Psoas muscle (tissue), 8 donors: ENCODE data around the gene PRMT6. TPM values are rescaled to one million over a fixed set of nuclear protein-coding genes. Genes with fewer than 3 reads are reported as not detected.
"Not testable (repeated sequence)": the region's sequence is repeated elsewhere in the genome, so short reads cannot be mapped to it uniquely, and the experiment has no call there.

ENCODE experiments used
- ATAC-seq, 4 donors: fragments of 200-7000 bp; cut with Tn5 transposase; one replicate each; pipeline ENCODE4 v1.9.1; 2020; ENCODE audit warnings: moderate library complexity in 3 of 4, mild to moderate bottlenecking in 2 of 4
- DNase-seq, 2 donors: peaks; one replicate each; pipeline ENCODE4 v3.0.0-alpha.2; 2020
- H3K27ac ChIP-seq: fragments of 200-600 bp; one replicate; pipeline ENCODE4 v1.8.0; 2022
- H3K27me3 ChIP-seq, 3 donors: fragments of 200-600 bp in 1 of 3; one replicate each; pipeline versions ENCODE4 v1.6.1 to v1.8.0; 2013 to 2022; ENCODE audit warnings: low read length in 2 of 3, mild to moderate bottlenecking in 2 of 3, moderate library complexity in 1 of 3; ENCODE audit not compliant: insufficient read depth in 3 of 3
- H3K36me3 ChIP-seq, 2 donors: fragments of 200-600 bp in 1 of 2; one replicate each; pipeline versions ENCODE4 v1.6.1 to v1.8.0; 2013 to 2022; ENCODE audit warnings: low read depth in 1 of 2, mild to moderate bottlenecking in 1 of 2, moderate library complexity in 1 of 2; ENCODE audit not compliant: insufficient read depth in 1 of 2
- H3K4me1 ChIP-seq: fragments of 200-600 bp; one replicate; pipeline ENCODE4 v1.8.0; 2022
- H3K4me3 ChIP-seq: fragments of 200-600 bp; one replicate; pipeline ENCODE4 v1.8.0; 2022; ENCODE audit warnings: mild to moderate bottlenecking
- H3K9me3 ChIP-seq: fragments of 200-600 bp; one replicate; pipeline ENCODE4 v1.8.0; 2022
- CTCF ChIP-seq: fragments of 200-600 bp; IDR thresholded peaks from one replicate; pipeline ENCODE4 v1.8.0; 2022; ENCODE audit warnings: antibody characterized with exemption
- WGBS, 3 donors: extraction: QIAGEN DNeasy Blood & Tissue Kit; methylation state at CpG; one replicate each; pipeline versions ENCODE4 v1.1.6 to v1.1.7; 2013; 5-methylcytosine and 5-hydroxymethylcytosine counted together
- intact Hi-C, 2 donors: fragments of 100-400 bp; cut with DNase I; formaldehyde crosslinking; loops; one replicate each; pipeline versions ENCODE4 v1.11.0 to v1.14.2; 2022
- polyA plus RNA-seq, 3 donors: library from polyadenylated mRNA; stranded (reverse); fragments of 200-250 nt; gene quantifications; one replicate each; pipeline ENCODE4 v1.2.3, GENCODE V29; 2013
- total RNA-seq, 4 donors: library from RNA; stranded (reverse); fragmentation: NEBNext Ultra II Directional in 2 of 4; extraction: Animal tissue kit (Norgen Biotek cat#: 25700) in 2 of 4; gene quantifications; one replicate each; pipeline versions ENCODE4 v1.2.1 to v1.2.4, GENCODE V29; 2021 to 2023
- donor health status: healthy with polysubstance abuse.
- donor health status: DM: no; HTN: no; CAD: no; lungs with moderate emphysema.
- donor health status: Bipolar disorder and iron deficiency.
- donor health status: healthy.
- donor health status: DM: yes; HTN: yes; CAD: no.
- donor health status: DM: no; HTN: no; CAD: no.
- donor health status: DM: no; HTN: no; CAD: no.
- donor health status: DM: yes; HTN: yes; CAD: no.

Gene PRMT6
- total and polyA plus RNA-seq, 7 donors = 0.95 to 3.9 (median 2.8) TPM

- intact Hi-C loops = no loop called here
- ATAC-seq = no peak
- no peaks in the 10 kb centered on the region for H3K4me1 ChIP-seq
- H3K9me3 ChIP-seq = peaks cover 4% of the 10 kb centered on the region
- H3K27ac ChIP-seq = no peak overlapping the region
- no peak for DNase-seq
- WGBS, 3 donors = 77 to 94% (median 84%) methylated on average over 5 of the region's 5 CpGs
- no peaks in the 10 kb centered on the region for H3K27me3 ChIP-seq
- no peak overlapping the region for H3K4me3 ChIP-seq
- H3K36me3 ChIP-seq = no peaks in the 10 kb centered on the region
- TF ChIP-seq CTCF = no peak
Observed at GRCh38 chr1:107018445-107018844, 38.0 kb upstream of the PRMT6 start.

- no peak for DNase-seq
- WGBS, 3 donors = 69 to 81% (median 74%) methylated on average over 3 of the region's 3 CpGs
- H3K27ac ChIP-seq = no peak overlapping the region
- TF ChIP-seq CTCF = no peak
- no peaks in the 10 kb centered on the region for H3K36me3 ChIP-seq
- no peak for ATAC-seq
- no peak overlapping the region for H3K4me3 ChIP-seq
- no peaks in the 10 kb centered on the region for H3K4me1 ChIP-seq
- intact Hi-C loops = no loop called here
- H3K27me3 ChIP-seq = no peaks in the 10 kb centered on the region
- H3K9me3 ChIP-seq = peaks cover 4% of the 10 kb centered on the region
Observed at GRCh38 chr1:107019166-107019565, 37.3 kb upstream of the PRMT6 start.

DNA sequence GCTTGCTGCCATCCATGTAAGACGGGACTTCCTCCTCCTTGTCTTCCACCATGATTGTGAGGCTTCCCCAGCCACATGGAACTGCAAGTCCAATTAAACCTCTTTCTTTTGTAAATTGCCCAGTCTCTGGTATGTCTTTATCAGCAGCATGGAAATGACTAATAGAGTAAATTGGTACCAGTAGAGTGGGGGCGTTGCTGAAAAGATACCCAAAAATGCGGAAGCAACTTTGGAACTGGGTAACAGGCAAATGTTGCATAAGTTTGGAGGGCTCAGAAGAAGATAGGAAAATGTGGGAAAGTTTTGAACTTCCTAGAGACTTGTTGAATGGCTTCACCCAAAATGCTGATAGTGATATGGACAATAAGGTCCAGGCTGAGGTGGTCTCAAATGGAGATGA lies 17.6 kb upstream of the PRMT6 start:
- H3K27me3 ChIP-seq, H3K4me3 ChIP-seq, H3K36me3 ChIP-seq, intact Hi-C loops, DNase-seq, H3K9me3 ChIP-seq, H3K4me1 ChIP-seq, ATAC-seq, H3K27ac ChIP-seq: not testable (repeated sequence)
- 90 to 96% (median 93%) methylated on average over 3 of the region's 3 CpGs for WGBS, 3 donors

DNA sequence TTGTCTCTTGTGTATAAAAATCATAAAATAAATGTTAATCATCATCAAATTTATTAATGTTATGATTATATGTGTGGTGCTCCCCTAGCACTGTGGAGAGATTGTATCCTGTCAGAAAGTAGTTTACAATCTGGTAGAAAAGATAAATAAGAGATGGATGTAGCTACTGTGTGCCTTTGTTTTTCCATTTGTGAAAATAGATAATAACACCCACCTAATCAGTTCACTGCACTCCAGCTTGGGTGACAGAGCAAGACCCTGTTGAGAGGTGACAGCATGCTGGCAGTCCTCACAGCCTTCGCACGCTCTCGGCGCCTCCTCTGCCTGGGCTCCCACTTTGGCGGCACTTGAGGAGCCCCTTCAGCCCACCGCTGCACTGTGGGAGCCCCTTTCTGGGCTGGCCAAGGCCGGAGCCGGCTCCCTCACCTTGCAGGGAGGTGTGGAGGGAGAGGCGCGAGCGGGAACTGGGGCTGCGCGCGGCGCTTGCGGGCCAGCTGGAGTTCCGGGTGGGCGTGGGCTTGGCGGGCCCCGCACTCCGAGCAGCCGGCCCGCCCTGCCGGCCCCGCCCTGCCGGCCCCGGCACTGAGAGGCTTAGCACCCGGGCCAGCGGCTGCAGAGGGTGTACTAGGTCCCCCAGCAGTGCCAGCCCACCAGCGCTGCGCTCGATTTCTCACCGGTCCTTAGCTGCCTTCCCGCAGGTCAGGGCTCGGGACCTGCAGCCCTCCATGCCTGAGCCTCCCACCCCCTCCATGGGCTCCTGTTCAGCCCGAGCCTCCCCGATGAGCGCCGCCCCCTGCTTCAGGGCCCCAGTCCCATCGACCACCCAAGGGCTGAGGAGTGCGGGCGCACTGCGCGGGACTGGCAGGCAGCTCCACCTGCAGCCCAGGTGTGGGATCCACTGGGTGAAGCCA lies 11.9 kb upstream of the PRMT6 start:
- not testable (repeated sequence) for ATAC-seq, DNase-seq
- WGBS, 3 donors = 95 to 96% (median 95%) methylated on average over 23 to 44 of the region's 44 CpGs

DNA sequence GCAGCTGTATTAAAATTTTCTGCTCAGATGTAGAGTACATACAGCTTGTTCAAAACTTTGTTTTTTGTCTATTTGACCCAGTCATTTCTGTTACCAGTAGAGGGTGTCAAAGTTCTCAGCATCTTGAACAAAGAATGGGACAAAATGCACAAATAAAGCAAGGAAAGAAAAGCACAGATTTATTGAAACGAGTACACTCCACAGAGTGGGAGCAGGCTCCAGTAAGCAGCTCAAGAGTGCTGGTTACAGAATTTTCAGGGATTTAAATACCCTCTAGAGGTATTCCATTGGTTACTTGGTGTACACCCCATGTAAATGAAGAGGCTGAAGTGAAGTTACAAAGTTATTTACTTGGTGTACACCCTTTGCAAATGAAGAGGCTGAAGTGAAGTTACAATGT lies 8.9 kb upstream of the PRMT6 start:
- H3K27ac ChIP-seq = no peak overlapping the region
- H3K4me3 ChIP-seq = no peak overlapping the region
- ATAC-seq (no peak), DNase-seq (no peak)
- WGBS, 3 donors = 61 to 90% (median 75%) methylated on average over 1 of the region's 1 CpG
- no peaks in the 10 kb centered on the region for H3K27me3 ChIP-seq
- no peaks in the 10 kb centered on the region for H3K9me3 ChIP-seq
- H3K36me3 ChIP-seq = no peaks in the 10 kb centered on the region
- H3K4me1 ChIP-seq = no peaks in the 10 kb centered on the region
- intact Hi-C loops = no loop called here
- TF ChIP-seq CTCF = no peak

More for the DNA sequence above, 11.9 kb upstream of the PRMT6 start:
- intact Hi-C loops, H3K27me3 ChIP-seq, H3K4me1 ChIP-seq, H3K9me3 ChIP-seq, H3K27ac ChIP-seq, H3K4me3 ChIP-seq, H3K36me3 ChIP-seq: not testable (repeated sequence)
